Loucy (cell line): ENCODE measurements around the gene BTBD9.

Source experiments
- EZH2phosphoT487 ChIP-seq: fragments of 200-600 bp; IDR thresholded peaks from 2 replicates; pipeline ENCODE4 v1.6.1; 2018; ENCODE audit warnings: antibody characterized with exemption, mild to moderate bottlenecking, moderate library complexity, borderline replicate concordance
- TF ChIP-seq, protein P1 (sequence below): fragments of 200-600 bp; sonication (generic); conservative IDR thresholded peaks from 2 replicates; pipeline ENCODE4 v1.5.1; 2014; ENCODE audit warnings: mild to moderate bottlenecking, antibody characterized with exemption, low read length

DNA sequence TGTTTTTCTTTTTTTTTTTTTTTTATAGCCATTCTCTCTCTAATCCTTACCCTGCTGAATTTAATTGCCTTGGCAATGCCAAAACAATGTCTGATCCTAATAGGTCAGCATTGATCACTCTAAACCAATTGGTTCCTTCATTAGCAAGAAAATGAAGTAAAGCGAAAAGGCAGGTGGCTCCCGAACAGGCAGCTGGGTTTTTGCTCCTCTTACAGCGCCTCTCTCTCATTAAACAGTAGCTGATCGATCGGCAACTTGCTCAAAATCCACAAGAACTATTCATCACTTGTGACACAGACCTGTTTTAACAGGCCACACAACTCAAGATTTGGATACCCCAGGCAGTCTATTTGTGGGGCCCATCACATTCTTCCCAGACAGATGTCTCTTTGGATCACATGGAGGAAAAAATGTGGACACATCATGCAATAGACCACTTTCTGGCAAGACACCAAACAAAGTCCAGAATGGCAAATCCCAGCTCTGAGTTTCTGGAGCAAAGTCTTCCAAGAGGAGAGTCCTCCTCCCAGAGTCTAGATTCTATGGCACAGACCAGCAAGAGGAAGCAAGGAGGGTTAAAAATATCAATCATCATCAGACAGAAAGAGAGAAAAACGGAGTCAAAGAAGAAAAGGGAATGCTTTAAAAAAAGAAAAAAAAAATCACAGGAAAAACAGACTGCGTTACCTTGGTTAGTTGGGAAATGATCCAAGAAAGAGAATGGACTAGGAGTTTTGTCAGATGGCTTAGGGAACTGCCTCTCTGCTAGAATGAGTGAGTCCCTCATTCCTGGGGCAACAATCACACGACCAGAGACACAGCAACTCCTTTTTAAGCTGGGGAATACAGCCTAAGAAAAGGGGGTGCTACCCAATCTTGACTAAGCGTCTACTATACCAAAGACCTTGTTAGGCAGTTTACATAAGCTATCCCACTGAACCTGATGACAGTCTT, 247.8 kb downstream of the BTBD9 start:
- TF ChIP-seq, protein P1, sequence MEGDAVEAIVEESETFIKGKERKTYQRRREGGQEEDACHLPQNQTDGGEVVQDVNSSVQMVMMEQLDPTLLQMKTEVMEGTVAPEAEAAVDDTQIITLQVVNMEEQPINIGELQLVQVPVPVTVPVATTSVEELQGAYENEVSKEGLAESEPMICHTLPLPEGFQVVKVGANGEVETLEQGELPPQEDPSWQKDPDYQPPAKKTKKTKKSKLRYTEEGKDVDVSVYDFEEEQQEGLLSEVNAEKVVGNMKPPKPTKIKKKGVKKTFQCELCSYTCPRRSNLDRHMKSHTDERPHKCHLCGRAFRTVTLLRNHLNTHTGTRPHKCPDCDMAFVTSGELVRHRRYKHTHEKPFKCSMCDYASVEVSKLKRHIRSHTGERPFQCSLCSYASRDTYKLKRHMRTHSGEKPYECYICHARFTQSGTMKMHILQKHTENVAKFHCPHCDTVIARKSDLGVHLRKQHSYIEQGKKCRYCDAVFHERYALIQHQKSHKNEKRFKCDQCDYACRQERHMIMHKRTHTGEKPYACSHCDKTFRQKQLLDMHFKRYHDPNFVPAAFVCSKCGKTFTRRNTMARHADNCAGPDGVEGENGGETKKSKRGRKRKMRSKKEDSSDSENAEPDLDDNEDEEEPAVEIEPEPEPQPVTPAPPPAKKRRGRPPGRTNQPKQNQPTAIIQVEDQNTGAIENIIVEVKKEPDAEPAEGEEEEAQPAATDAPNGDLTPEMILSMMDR = no peak
- TF ChIP-seq EZH2phosphoT487 = no peak
